KBM-7 (cell line): ENCODE results near the gene PARD3.
A peak's percentile ranks its signal among the peaks of the same experiment; 100 is the strongest.

Source experiments
- DNase-seq: peaks from one replicate; pipeline ENCODE4 v3.0.0-alpha.2; 2015
- in situ Hi-C: fragments of 300-500 bp; cut with MboI; formaldehyde crosslinking; loops from 2 replicates; pipeline ENCODE4 v1.14.3; 2020; ENCODE audit warnings: low sequenced_read_pairs, low pct_unique_long_range_greater_than_20kb, mixed read lengths

The PARD3 gene

GRCh38 chr10:34731213-34731612 is 83.9 kb downstream of the PARD3 start:
- DNase-seq, result no peak

GRCh38 chr10:34730726-34731125 is 84.4 kb downstream of the PARD3 start:
- DNase-seq, result no peak
- in situ Hi-C loops, result no loop called here

More at GRCh38 chr10:34731213-34731612, 83.9 kb downstream of the PARD3 start:
- in situ Hi-C loops, result no loop called here

GRCh38 chr10:34729619-34730018 is 85.5 kb downstream of the PARD3 start:
- no peak for DNase-seq
- in situ Hi-C loops, result no loop called here

- DNase-seq, result no peak
- in situ Hi-C loops, result no loop called here
Observed at GRCh38 chr10:34728361-34728760, 86.7 kb downstream of the PARD3 start.

GRCh38 chr10:34727595-34728033 is 87.5 kb downstream of the PARD3 start:
- no peak for DNase-seq
- in situ Hi-C loops, result no loop called here

GRCh38 chr10:34726862-34727261 is 88.2 kb downstream of the PARD3 start:
- DNase-seq, result peak; percentile 24
- in situ Hi-C loops, result no loop called here

- in situ Hi-C loops, result no loop called here
- peak; percentile 38 for DNase-seq
Observed at GRCh38 chr10:34723750-34724149, 91.3 kb downstream of the PARD3 start.

GRCh38 chr10:34722404-34722803 is 92.7 kb downstream of the PARD3 start:
- in situ Hi-C loops, result no loop called here
- no peak for DNase-seq

GRCh38 chr10:34721208-34721840 is 93.8 kb downstream of the PARD3 start:
- in situ Hi-C loops, result no loop called here
- DNase-seq, result peak; percentile 10

GRCh38 chr10:34719746-34720145 is 95.3 kb downstream of the PARD3 start:
- in situ Hi-C loops, result no loop called here
- DNase-seq, result no peak

GRCh38 chr10:34719328-34719727 is 95.8 kb downstream of the PARD3 start:
- no peak for DNase-seq
- in situ Hi-C loops, result no loop called here

GRCh38 chr10:34717429-34717828 is 97.7 kb downstream of the PARD3 start:
- in situ Hi-C loops, result no loop called here
- DNase-seq, result no peak

GRCh38 chr10:34716958-34717357 is 98.1 kb downstream of the PARD3 start:
- peak; percentile 88 for DNase-seq
- in situ Hi-C loops, result no loop called here

GRCh38 chr10:34716234-34716633 is 98.9 kb downstream of the PARD3 start:
- in situ Hi-C loops, result no loop called here
- DNase-seq, result no peak

- in situ Hi-C loops, result no loop called here
- DNase-seq, result no peak
Observed at GRCh38 chr10:34715511-34716187, 99.4 kb downstream of the PARD3 start.

- in situ Hi-C loops, result no loop called here
- DNase-seq, result no peak
Observed at GRCh38 chr10:34713875-34714274, 101.2 kb downstream of the PARD3 start.

GRCh38 chr10:34711500-34711899 is 103.6 kb downstream of the PARD3 start:
- in situ Hi-C loops, result no loop called here
- DNase-seq, result no peak

- in situ Hi-C loops, result no loop called here
- no peak for DNase-seq
Observed at GRCh38 chr10:34710391-34710751, 104.7 kb downstream of the PARD3 start.

- in situ Hi-C loops, result no loop called here
- no peak for DNase-seq
Observed at GRCh38 chr10:34709637-34710390, 105.3 kb downstream of the PARD3 start.

GRCh38 chr10:34707656-34708055 is 107.4 kb downstream of the PARD3 start:
- in situ Hi-C loops, result no loop called here
- no peak for DNase-seq
